NT2/D1 (cell line): ENCODE results near the gene GLYAT.

Experiments
- DNase-seq: peaks from one replicate; pipeline ENCODE4 v3.0.0-alpha.2; 2011; ENCODE audit warnings: low read depth, low spot score
- H3K27me3 ChIP-seq: 2 replicates; pipeline ENCODE4 v1.6.0; 2011; ENCODE audit warnings: mild to moderate bottlenecking; ENCODE audit not compliant: insufficient read length, insufficient read depth
- H3K36me3 ChIP-seq: 2 replicates; pipeline ENCODE4 v1.6.1; 2011; ENCODE audit warnings: mild to moderate bottlenecking, low read length, mixed read lengths; ENCODE audit not compliant: insufficient read depth, insufficient read length
- H3K4me1 ChIP-seq: 2 replicates; pipeline ENCODE4 v1.5.1; 2011; ENCODE audit not compliant: insufficient read depth, insufficient read length
- H3K4me3 ChIP-seq: 2 replicates; pipeline ENCODE4 v1.5.1; 2011; ENCODE audit warnings: low read depth; ENCODE audit not compliant: insufficient read length
- H3K9ac ChIP-seq: 2 replicates; pipeline ENCODE4 v1.6.0; 2011; ENCODE audit warnings: low read depth; ENCODE audit not compliant: insufficient read length
- H3K9me3 ChIP-seq: 2 replicates; pipeline ENCODE4 v1.5.1; 2011; ENCODE audit warnings: mild to moderate bottlenecking, low read length; ENCODE audit not compliant: insufficient read depth
- SUZ12 ChIP-seq: IDR thresholded peaks from 2 replicates; pipeline ENCODE4 v1.6.1; 2011; ENCODE audit not compliant: insufficient read length, insufficient read depth; ENCODE audit errors: extremely low read depth
- YY1 ChIP-seq: IDR thresholded peaks from 2 replicates; pipeline ENCODE4 v1.6.1; 2011; ENCODE audit not compliant: insufficient read length, insufficient read depth
- ZNF274 ChIP-seq: IDR thresholded peaks from 2 replicates; pipeline ENCODE4 v1.6.1; 2011; ENCODE audit warnings: mild to moderate bottlenecking, low read depth, low read length

The GLYAT gene

GRCh38 chr11:58772329-58773285 is 40.9 kb upstream of the GLYAT start:
- H3K27me3 ChIP-seq: no peaks in the 10 kb centered on the region
- no peak overlapping the region for H3K9ac ChIP-seq
- H3K4me3 ChIP-seq: no peak overlapping the region
- no peak for TF ChIP-seq YY1
- no peak for TF ChIP-seq SUZ12
- TF ChIP-seq ZNF274: no peak
- no peaks in the 10 kb centered on the region for H3K4me1 ChIP-seq
- H3K36me3 ChIP-seq: no peaks in the 10 kb centered on the region
- DNase-seq: no peak
- H3K9me3 ChIP-seq: peaks cover 37% of the 10 kb centered on the region

GRCh38 chr11:58771458-58771855 is 39.7 kb upstream of the GLYAT start:
- TF ChIP-seq SUZ12 (no peak), ZNF274 (no peak)
- Histone ChIP-seq H3K27me3 (no peaks in the 10 kb centered on the region), H3K9ac (no peak overlapping the region), H3K9me3 (peaks cover 37% of the 10 kb centered on the region), H3K4me3 (no peak overlapping the region), H3K4me1 (no peaks in the 10 kb centered on the region), H3K36me3 (no peaks in the 10 kb centered on the region)
- peak; percentile 48 for DNase-seq

GRCh38 chr11:58770627-58771457 is 39.1 kb upstream of the GLYAT start:
- no peaks in the 10 kb centered on the region for H3K4me1 ChIP-seq
- no peaks in the 10 kb centered on the region for H3K27me3 ChIP-seq
- no peaks in the 10 kb centered on the region for H3K36me3 ChIP-seq
- peaks cover 37% of the 10 kb centered on the region for H3K9me3 ChIP-seq
- H3K9ac ChIP-seq: no peak overlapping the region
- no peak for DNase-seq
- H3K4me3 ChIP-seq: no peak overlapping the region
- TF ChIP-seq YY1 (no peak), SUZ12 (no peak), ZNF274 (no peak)

- no peak overlapping the region for H3K9ac ChIP-seq
- H3K4me3 ChIP-seq: no peak overlapping the region
- peaks cover 37% of the 10 kb centered on the region for H3K9me3 ChIP-seq
- no peaks in the 10 kb centered on the region for H3K36me3 ChIP-seq
- H3K27me3 ChIP-seq: no peaks in the 10 kb centered on the region
- DNase-seq: no peak
- no peaks in the 10 kb centered on the region for H3K4me1 ChIP-seq
- no peak for TF ChIP-seq YY1
- TF ChIP-seq ZNF274: no peak
- TF ChIP-seq SUZ12: no peak
These were observed 38.4 kb upstream of the GLYAT start for GRCh38 chr11:58770166-58770565.

GRCh38 chr11:58769308-58769707 is 37.6 kb upstream of the GLYAT start:
- Histone ChIP-seq H3K9me3 (peaks cover 37% of the 10 kb centered on the region), H3K9ac (no peak overlapping the region), H3K4me3 (no peak overlapping the region), H3K36me3 (no peaks in the 10 kb centered on the region), H3K4me1 (no peaks in the 10 kb centered on the region), H3K27me3 (no peaks in the 10 kb centered on the region)
- DNase-seq: no peak
- TF ChIP-seq YY1 (no peak), SUZ12 (no peak), ZNF274 (no peak)

- H3K36me3 ChIP-seq: no peaks in the 10 kb centered on the region
- peaks cover 37% of the 10 kb centered on the region for H3K9me3 ChIP-seq
- H3K4me1 ChIP-seq: no peaks in the 10 kb centered on the region
- H3K4me3 ChIP-seq: no peak overlapping the region
- DNase-seq: no peak
- H3K9ac ChIP-seq: no peak overlapping the region
- TF ChIP-seq YY1 (no peak), SUZ12 (no peak), ZNF274 (no peak)
- H3K27me3 ChIP-seq: no peaks in the 10 kb centered on the region
These were observed 36.4 kb upstream of the GLYAT start for GRCh38 chr11:58768137-58768536.

- no peaks in the 10 kb centered on the region for H3K4me1 ChIP-seq
- no peak for TF ChIP-seq SUZ12
- no peak for TF ChIP-seq YY1
- TF ChIP-seq ZNF274: no peak
- no peak overlapping the region for H3K4me3 ChIP-seq
- H3K9me3 ChIP-seq: peaks cover 20% of the 10 kb centered on the region
- DNase-seq: no peak
- no peak overlapping the region for H3K9ac ChIP-seq
- no peaks in the 10 kb centered on the region for H3K36me3 ChIP-seq
- no peaks in the 10 kb centered on the region for H3K27me3 ChIP-seq
These were observed 33.3 kb upstream of the GLYAT start for GRCh38 chr11:58765078-58765477.
